Left ventricle myocardium inferior (tissue), 1 donor: ENCODE data around the gene ADAMTS2. TPM values are rescaled to one million over a fixed set of nuclear protein-coding genes. Genes with fewer than 3 reads are reported as not detected.

Experiments used
- DNase-seq: peaks from one replicate; pipeline ENCODE4 v3.0.0-alpha.2; 2020
- H3K27ac ChIP-seq: fragments of 200-600 bp; replicated peaks from 2 replicates; pipeline ENCODE4 v1.8.0; 2021
- H3K27me3 ChIP-seq: fragments of 200-600 bp; 2 replicates; pipeline ENCODE4 v1.8.0; 2021; ENCODE audit warnings: low read depth
- H3K36me3 ChIP-seq: fragments of 200-600 bp; 2 replicates; pipeline ENCODE4 v1.8.0; 2021
- H3K4me1 ChIP-seq: fragments of 200-600 bp; 2 replicates; pipeline ENCODE4 v1.8.0; 2021
- H3K4me3 ChIP-seq: fragments of 200-600 bp; 2 replicates; pipeline ENCODE4 v1.8.0; 2021; ENCODE audit warnings: mild to moderate bottlenecking, moderate library complexity
- H3K9me3 ChIP-seq: fragments of 200-600 bp; replicated peaks from 2 replicates; pipeline ENCODE4 v1.8.0; 2021
- CTCF ChIP-seq: fragments of 200-600 bp; IDR thresholded peaks from 2 replicates; pipeline ENCODE4 v1.8.0; 2021; ENCODE audit warnings: antibody characterized with exemption, mild to moderate bottlenecking, borderline replicate concordance
- intact Hi-C: fragments of 100-400 bp; cut with micrococcal nuclease; formaldehyde crosslinking; loops from one replicate; pipeline ENCODE4 v1.11.0; 2022
- total RNA-seq: library from RNA; stranded (reverse); fragmentation: NEBNext Ultra II Directional; extraction: Animal tissue kit (Norgen Biotek cat#: 25700); gene quantifications from one replicate; pipeline ENCODE4 v1.2.1, GENCODE V29; 2021
- donor health status: DM: no; HTN: yes; CAD: no; lungs with severe emphysema.

The ADAMTS2 gene
- total RNA-seq, 1 donor from 2014 or later, result 4.6 TPM

DNA sequence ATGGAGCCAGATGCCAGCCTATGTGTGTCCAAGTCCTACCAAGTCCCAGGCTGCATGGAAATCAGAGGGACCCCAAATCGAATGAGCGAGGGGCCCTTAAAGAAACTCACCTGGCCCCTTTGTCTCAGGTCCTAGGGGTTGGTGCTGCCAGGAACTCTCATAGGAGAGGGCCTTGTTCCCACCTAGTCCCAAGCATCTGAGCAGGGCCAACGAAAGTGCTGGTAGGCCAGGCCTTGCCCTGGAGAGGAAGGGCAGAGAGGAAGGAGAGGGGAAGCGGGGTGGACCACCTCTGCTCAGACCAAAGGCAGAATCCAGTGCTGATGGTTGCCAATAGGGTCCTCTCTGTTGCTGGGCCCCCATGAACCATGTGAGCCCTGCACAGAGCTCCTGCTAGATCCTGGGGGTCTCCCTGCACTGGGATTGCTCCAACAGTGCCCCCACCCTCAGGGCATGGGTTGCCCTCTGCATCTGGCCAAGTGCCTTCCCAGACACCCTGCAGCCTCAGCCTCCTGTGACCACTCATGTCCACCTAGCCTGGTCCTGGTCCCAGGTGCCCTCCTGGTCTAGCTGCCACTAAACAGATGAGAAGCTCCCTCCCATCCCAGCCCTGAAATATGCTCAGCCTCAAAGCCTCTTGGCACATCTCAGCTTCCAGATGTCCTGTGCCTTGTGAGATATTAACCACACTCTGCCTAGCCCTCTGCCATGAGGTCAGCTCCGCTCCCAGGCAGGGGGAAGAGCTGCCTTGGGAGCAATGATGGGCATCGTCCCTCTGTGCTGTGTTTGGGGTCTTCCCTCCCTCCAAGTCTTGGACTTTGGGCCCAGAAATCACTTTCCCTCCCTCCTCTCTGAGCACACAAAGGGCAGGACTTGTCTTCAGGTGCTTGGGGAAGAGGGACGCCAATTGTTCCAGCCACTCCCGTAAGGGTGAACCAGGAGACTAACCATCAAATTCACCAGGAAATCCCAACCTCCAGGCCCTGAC lies 109.6 kb downstream of the ADAMTS2 start:
- intact Hi-C loops, result no loop called here
- no peak for DNase-seq
- H3K4me1 ChIP-seq, result no peaks in the 10 kb centered on the region
- H3K27ac ChIP-seq, result no peak overlapping the region
- H3K9me3 ChIP-seq, result peaks cover 9% of the 10 kb centered on the region
- H3K36me3 ChIP-seq, result peaks cover 6% of the 10 kb centered on the region
- no peak overlapping the region for H3K4me3 ChIP-seq
- no peak for TF ChIP-seq CTCF
- H3K27me3 ChIP-seq, result peaks cover 65% of the 10 kb centered on the region

DNA sequence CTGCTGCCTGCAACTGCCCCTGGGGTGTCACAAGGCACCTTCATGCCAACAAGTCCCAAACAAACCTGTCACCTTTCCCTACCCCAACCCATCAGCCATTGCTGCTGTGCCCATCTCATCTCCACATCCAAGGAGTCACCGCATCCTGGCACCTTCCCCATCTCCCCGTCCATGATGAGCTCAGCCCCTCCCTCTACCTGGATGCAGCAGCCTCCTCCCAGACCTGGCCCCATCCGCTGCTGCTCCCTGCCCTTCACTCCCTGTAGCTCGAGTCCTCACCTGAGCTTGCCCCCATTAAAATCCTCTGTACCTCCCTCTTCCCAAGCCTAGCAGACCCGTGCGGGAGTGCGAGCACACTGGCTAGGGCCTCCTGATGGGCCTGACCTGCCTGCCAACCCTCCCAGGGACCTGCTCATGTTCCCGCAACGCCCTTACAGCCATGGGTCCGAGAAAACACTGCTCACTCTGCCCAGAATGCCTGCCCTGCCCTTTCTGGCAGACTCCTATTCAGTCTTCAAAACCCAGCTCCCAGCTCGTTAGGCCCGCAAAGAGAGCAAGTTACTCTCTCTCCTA lies 110.6 kb downstream of the ADAMTS2 start:
- no peak for TF ChIP-seq CTCF
- H3K27ac ChIP-seq, result no peak overlapping the region
- H3K4me1 ChIP-seq, result no peaks in the 10 kb centered on the region
- H3K4me3 ChIP-seq, result no peak overlapping the region
- intact Hi-C loops, result no loop called here
- peaks cover 6% of the 10 kb centered on the region for H3K36me3 ChIP-seq
- H3K9me3 ChIP-seq, result peaks cover 9% of the 10 kb centered on the region
- H3K27me3 ChIP-seq, result peaks cover 66% of the 10 kb centered on the region
- no peak for DNase-seq

- TF ChIP-seq CTCF, result no peak
- DNase-seq, result no peak
- Histone ChIP-seq H3K27me3 (peaks cover 60% of the 10 kb centered on the region), H3K4me3 (no peak overlapping the region), H3K27ac (no peak overlapping the region), H3K9me3 (peaks cover 9% of the 10 kb centered on the region), H3K4me1 (no peaks in the 10 kb centered on the region), H3K36me3 (peaks cover 6% of the 10 kb centered on the region)
- intact Hi-C loops, result no loop called here
Observed at GRCh38 chr5:179233909-179234562, 111.2 kb downstream of the ADAMTS2 start.

DNA sequence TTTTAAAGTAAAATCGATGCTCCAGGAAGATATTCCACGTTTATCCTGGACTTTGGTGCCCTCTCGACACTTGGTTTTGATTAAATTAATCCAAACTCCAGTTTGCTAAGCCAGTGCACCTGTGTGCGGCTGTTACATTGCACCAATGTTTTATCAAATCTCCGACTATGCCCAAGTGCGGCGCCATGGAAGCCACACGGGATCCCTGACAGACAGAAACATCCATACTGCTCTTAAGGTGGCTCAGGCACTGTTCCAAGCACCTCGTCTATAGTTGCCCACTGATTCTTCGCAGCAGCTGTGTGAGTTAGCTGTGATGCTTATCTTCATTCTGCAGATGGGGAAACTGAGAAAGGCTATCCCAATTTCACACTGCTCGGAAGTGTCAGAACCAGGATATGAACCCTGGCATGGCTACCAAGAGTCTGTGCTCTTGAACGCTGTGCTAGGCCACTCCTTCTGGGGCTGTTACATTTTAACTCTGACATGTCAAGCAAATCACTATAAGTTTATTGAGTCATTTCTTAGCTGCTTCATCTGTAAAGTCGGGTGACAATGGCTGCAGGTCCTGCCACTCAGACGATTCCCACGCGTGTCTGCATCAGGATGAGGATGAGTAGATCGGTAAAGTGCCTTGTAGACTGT lies 113.0 kb downstream of the ADAMTS2 start:
- no peak for TF ChIP-seq CTCF
- DNase-seq, result no peak
- no peak overlapping the region for H3K27ac ChIP-seq

GRCh38 chr5:179231309-179231708 lies 114.0 kb downstream of the ADAMTS2 start:
- Histone ChIP-seq H3K27ac (no peak overlapping the region), H3K4me1 (no peaks in the 10 kb centered on the region), H3K36me3 (no peaks in the 10 kb centered on the region), H3K9me3 (no peaks in the 10 kb centered on the region), H3K27me3 (peaks cover 44% of the 10 kb centered on the region), H3K4me3 (no peak overlapping the region)
- intact Hi-C loops, result no loop called here
- no peak for DNase-seq
- no peak for TF ChIP-seq CTCF

More for the DNA sequence above, 113.0 kb downstream of the ADAMTS2 start:
- peaks cover 53% of the 10 kb centered on the region for H3K27me3 ChIP-seq
- peaks cover 3% of the 10 kb centered on the region for H3K36me3 ChIP-seq
- no peak overlapping the region for H3K4me3 ChIP-seq
- H3K4me1 ChIP-seq, result no peaks in the 10 kb centered on the region
- intact Hi-C loops, result no loop called here
- peaks cover 8% of the 10 kb centered on the region for H3K9me3 ChIP-seq
